Measurements from ENCODE around the gene ATP11A.
"Not testable (repeated sequence)": the region's sequence is repeated elsewhere in the genome, so short reads cannot be mapped to it uniquely, and the experiment has no call there.

The ATP11A gene

GRCh38 chr13:112800057-112800456 lies 110.2 kb downstream of the ATP11A start:
- no peak overlapping the region for H3K4me3 ChIP-seq (ENCODE audit: low read length)
- DNase-seq (ENCODE audit: low read depth, low spot score) = no peak

DNA sequence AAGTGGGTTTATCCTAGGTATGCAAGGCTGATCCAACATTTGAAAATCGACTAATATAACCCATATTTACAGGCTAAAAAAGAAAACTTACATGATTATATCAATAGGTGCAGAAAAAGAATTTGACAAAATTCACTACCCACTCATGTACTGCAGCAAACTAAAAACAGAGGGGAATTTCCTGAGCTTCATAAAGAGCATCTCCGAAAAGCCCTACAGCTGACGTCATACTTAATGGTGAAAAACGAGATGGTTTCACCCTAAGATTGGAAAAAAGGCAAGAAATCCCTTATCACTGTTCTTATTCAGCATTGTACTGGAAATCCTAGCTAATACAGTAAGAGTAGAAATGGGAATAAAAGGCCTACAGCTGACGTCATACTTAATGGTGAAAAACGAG lies 111.0 kb downstream of the ATP11A start:
- H3K4me3 ChIP-seq (ENCODE audit: low read length); DNase-seq (ENCODE audit: low read depth, low spot score): not testable (repeated sequence)

GRCh38 chr13:112802802-112803195 lies 113.0 kb downstream of the ATP11A start:
- no peak overlapping the region for H3K4me3 ChIP-seq (ENCODE audit: low read length)
- no peak for DNase-seq (ENCODE audit: low read depth, low spot score)

DNA sequence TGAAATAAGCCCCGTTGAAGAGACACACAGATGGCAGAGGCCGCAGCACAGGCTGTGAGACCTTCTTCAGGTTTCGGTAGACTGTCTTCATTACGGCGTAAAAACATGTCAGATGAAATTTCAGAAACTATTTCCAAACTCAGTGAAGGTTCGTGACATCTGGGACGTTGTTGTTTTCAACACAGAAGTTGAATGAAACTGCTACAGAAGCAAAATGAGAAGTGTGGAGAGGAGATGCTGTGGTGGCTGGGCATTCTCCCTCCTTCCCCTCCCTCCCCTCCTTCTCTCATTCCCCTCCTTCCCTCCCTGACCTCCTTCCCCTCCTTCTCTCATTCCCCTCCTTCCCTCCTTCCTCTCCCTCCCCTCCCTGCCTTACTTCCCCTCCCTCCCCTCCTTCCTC lies 113.6 kb downstream of the ATP11A start:
- H3K4me3 ChIP-seq (ENCODE audit: low read length) = no peak overlapping the region
- no peak for DNase-seq (ENCODE audit: low read depth, low spot score)

DNA sequence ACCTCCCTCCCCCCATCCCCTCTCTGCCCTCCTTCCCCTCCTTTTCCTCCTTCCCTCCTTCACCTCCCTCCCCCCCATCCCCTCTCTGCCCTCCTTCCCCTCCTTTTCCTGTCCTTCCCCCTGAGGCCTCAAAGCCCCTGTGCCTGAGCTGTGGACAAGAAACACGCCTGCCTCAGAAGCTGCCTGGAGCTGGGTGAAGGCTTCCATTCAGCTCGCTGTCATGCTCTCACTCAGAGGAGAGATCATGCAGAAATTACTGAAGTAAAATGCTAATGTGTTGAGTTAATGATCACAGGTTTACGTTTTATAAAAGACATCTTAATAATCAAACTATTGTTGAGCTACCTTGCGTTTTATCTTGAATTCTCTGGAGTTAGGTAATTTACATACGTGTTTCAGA lies 114.5 kb downstream of the ATP11A start:
- DNase-seq (ENCODE audit: low read depth, low spot score) = no peak
- H3K4me3 ChIP-seq (ENCODE audit: low read length) = no peak overlapping the region

- no peak overlapping the region for H3K4me3 ChIP-seq (ENCODE audit: low read length)
- no peak for DNase-seq (ENCODE audit: low read depth, low spot score)
Measured at GRCh38 chr13:112806739-112807652, 117.2 kb downstream of the ATP11A start.

- no peak for DNase-seq (ENCODE audit: low read depth, low spot score)
- no peak overlapping the region for H3K4me3 ChIP-seq (ENCODE audit: low read length)
Measured at GRCh38 chr13:112807653-112808376, 118.0 kb downstream of the ATP11A start.

DNA sequence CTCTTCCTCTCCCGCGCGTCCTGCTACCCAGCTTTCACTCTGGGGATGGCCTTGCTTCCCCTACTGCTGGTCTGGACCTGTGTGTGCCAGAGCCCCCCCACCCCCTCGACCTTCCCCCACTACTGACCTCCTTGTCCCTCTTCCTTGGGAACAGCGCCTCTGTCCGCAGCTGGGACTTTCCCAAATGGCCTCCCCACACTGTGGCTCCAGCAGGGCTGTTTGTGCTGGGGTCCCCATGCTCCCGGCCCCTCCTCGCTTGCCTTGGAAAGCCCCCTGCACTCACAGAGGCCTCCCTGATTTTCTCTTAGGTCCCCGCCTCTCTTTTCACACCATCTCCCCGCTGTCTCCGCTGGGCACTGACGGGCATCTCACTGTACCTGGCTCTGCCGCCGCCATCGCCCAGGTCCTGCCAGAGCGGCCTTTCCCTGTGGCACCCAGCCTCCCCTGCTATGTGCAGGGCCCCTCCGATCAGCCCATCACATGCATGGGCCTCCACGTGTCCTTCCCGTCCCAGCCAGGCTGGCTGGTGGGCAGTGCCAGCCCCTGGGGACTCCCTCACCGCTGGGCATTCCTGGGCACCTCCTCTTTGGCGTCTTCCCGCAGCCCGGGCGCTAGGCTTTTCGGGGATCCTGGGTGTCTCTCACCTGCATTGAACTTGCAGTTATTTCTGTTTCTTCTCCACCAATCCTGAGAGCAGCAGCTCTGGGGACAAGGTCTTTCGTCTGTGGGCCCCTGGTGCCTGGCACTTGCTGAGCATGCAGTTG lies 118.7 kb downstream of the ATP11A start:
- no peak for DNase-seq (ENCODE audit: low read depth, low spot score)
- no peak overlapping the region for H3K4me3 ChIP-seq (ENCODE audit: low read length)

GRCh38 chr13:112809332-112810315 lies 119.8 kb downstream of the ATP11A start:
- H3K4me3 ChIP-seq (ENCODE audit: low read length) = no peak overlapping the region
- no peak for DNase-seq (ENCODE audit: low read depth, low spot score)

GRCh38 chr13:112810608-112811007 lies 120.8 kb downstream of the ATP11A start:
- DNase-seq (ENCODE audit: low read depth, low spot score) = no peak
- no peak overlapping the region for H3K4me3 ChIP-seq (ENCODE audit: low read length)

- DNase-seq (ENCODE audit: low read depth, low spot score) = no peak
- H3K4me3 ChIP-seq (ENCODE audit: low read length) = no peak overlapping the region
Measured at GRCh38 chr13:112812306-112813055, 122.6 kb downstream of the ATP11A start.

DNA sequence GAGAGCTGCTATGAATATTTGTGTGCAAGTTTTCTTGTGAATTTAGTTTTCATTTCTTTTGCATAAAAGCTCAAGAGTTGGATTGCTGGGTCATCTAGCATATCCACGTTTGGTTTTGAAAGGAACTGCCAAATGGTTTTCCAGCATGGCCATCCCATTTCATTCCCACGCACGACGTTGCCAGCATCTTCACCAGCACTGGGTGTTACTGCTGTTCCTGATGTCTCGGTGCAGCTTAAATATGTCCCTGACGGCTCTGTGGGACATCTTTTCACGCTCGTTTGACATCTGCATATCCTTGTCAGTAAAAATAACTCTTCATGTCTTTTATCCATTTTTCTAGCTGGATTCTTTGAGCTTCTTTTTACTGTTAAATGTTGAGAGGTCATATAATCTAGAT lies 123.7 kb downstream of the ATP11A start:
- no peak for DNase-seq (ENCODE audit: low read depth, low spot score)
- no peak overlapping the region for H3K4me3 ChIP-seq (ENCODE audit: low read length)

GRCh38 chr13:112814905-112815585 lies 125.2 kb downstream of the ATP11A start:
- DNase-seq (ENCODE audit: low read depth, low spot score) = no peak

DNA sequence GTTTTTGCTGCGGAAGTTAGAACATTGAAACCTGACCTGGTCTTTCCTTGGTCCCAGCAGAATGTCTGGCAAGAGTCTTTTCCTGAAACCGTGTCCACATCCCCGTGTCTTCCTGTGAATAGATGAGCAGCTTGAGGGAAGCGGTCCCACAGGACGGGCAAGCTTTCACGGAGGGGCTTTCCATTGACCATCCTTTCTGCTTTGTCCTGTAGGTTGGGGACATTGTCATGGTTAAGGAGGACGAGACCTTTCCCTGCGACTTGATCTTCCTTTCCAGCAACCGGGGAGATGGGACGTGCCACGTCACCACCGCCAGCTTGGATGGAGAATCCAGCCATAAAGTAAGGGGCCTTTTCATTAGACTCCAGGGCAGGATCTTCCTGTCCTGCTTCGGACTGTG lies 126.0 kb downstream of the ATP11A start:
- no peak overlapping the region for H3K4me3 ChIP-seq (ENCODE audit: low read length)
- no peak for DNase-seq (ENCODE audit: low read depth, low spot score)

More at GRCh38 chr13:112814905-112815585, 125.2 kb downstream of the ATP11A start:
- H3K4me3 ChIP-seq (ENCODE audit: low read length) = no peak overlapping the region

DNA sequence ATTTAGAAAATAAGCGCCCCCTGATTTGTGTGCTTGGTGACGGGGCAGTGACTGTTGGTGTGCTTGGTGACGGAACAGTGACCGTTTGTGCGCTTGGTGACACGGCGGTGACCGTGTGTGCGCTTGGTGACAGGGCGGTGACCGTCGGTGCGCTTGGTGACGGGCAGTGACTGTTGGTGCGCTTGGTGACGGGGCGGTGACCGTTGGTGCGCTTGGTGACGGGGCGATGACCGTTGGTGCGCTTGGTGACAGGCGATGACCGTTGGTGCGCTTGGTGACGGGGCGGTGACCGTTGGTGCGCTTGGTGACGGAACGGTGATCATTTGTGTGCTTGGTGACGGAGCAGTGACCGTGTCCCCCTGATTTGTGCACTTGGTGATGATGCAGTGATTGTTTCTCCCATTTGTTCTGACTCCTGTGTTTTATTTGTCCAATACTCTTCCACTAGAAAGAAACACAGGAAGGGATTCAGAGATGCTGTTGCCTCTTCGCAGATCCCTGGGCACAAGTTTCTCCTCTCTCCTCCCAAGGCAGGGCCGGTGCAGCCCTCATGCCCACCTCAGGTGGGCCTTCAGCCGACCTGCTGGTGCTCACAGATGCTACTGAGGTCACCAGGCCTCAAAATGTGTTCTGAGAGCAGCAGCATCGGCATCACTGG lies 128.3 kb downstream of the ATP11A start:
- no peak for DNase-seq (ENCODE audit: low read depth, low spot score)
- no peak overlapping the region for H3K4me3 ChIP-seq (ENCODE audit: low read length)

GRCh38 chr13:112818698-112819045 lies 128.8 kb downstream of the ATP11A start:
- no peak overlapping the region for H3K4me3 ChIP-seq (ENCODE audit: low read length)
- no peak for DNase-seq (ENCODE audit: low read depth, low spot score)

- no peak for DNase-seq (ENCODE audit: low read depth, low spot score)
Measured at GRCh38 chr13:112819111-112819510, 129.3 kb downstream of the ATP11A start.

More at GRCh38 chr13:112819111-112819510, 129.3 kb downstream of the ATP11A start:
- no peak overlapping the region for H3K4me3 ChIP-seq (ENCODE audit: low read length)
